Measurements from ENCODE around the gene BCAN.

Gene BCAN

DNA sequence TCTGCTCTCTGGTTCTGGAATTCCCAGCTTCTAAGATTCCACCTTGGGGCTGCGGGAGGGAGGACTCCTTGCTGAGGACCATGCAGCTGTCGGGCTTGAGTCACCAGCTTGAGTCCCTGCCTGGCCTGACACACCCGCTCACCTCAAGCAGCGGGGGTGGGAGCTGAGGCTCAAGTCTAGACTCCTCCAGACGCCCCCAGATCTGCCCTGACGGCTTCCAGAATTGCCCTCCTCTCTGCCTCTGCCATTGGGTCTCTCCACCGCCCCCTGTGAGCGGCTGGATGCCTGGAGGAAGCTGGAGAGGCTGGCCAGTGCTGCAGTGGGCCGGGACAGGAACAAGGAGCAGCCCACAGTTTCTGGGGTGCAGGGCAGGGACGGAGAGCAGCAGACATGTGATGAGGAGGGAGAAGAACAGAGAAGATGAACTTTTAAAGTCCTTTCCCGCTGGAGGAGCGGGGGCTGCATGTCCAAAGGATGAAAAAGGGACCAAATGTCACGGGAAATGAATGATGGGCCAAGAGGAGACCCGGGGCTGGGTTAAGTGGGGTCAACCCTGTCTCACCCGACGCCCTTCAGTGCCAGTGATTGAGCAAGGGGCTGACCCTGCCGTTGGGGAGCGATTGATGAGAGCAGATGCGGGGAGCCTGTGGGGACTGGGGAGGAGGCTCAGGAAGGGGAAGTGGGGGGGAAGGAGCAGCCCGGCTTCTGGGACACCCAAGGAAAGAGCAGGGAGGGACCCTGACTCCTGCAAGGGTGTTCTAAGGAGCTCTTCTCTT is 49.9 kb downstream of the BCAN start:
- Histone ChIP-seq H2BK15ac (ENCODE audit: low read depth, poor library complexity, severe bottlenecking) (no peak overlapping the region), H4K91ac (ENCODE audit: low read length) (no peak overlapping the region), H3K4me1 (ENCODE audit: control insufficient read depth, insufficient read depth, low read depth, low read length) (peaks cover 42% of the 10 kb centered on the region), H3K9ac (ENCODE audit: low read length) (peak overlapping the region; percentile 22), H3K27ac (ENCODE audit: low read length, poor library complexity, severe bottlenecking) (no peak overlapping the region), H2BK5ac (ENCODE audit: low read depth, low read length, poor library complexity, severe bottlenecking) (no peak overlapping the region), H3K9me3 (ENCODE audit: control insufficient read depth, low read length) (no peaks in the 10 kb centered on the region), H3K36me3 (ENCODE audit: control insufficient read depth in 1 of 2, insufficient read depth in 2 of 2, low read depth in 1 of 2, low read length in 2 of 2) (no peaks in the 10 kb centered on the region), H3K4me3 (ENCODE audit: insufficient read depth in 1 of 2, low read depth in 1 of 2, low read length in 2 of 2) (peak overlapping the region in 1 of 2 experiments; percentile 3), H3K4me2 (ENCODE audit: low read length, poor library complexity, severe bottlenecking) (peak overlapping the region; percentile 10), H3K14ac (ENCODE audit: low read length in 2 of 2) (no peak overlapping the region), H3K79me1 (replicated peaks; ENCODE audit: low read length, poor library complexity, severe bottlenecking) (no peaks in the 10 kb centered on the region), H2AK5ac (ENCODE audit: low read length, severe bottlenecking) (no peak overlapping the region), H3K23ac (ENCODE audit: low read length in 2 of 2) (peak overlapping the region in 1 of 2 experiments; percentile 42), H4K8ac (ENCODE audit: low read length) (no peak overlapping the region), H3K4ac (ENCODE audit: low read depth in 1 of 2, low read length in 2 of 2) (peak overlapping the region in 1 of 2 experiments; percentile 16), H2AFZ (ENCODE audit: low read depth, low read length) (no peak overlapping the region), H2BK12ac (ENCODE audit: low read length in 2 of 2) (no peak overlapping the region), H2BK120ac (ENCODE audit: low read depth, low read length) (no peak overlapping the region), H3K18ac (ENCODE audit: low read depth in 1 of 2, low read length in 2 of 2) (peak overlapping the region in 1 of 2 experiments; percentile 10), H3K27me3 (ENCODE audit: control insufficient read depth in 1 of 2, insufficient read depth in 1 of 2, low read length in 2 of 2) (peaks cover 0 to 42% of the 10 kb centered on the region in 2 experiments)
- 5% methylated on average over 17 of the region's 20 CpGs for WGBS
- DNase-seq: peak; percentile 50

DNA sequence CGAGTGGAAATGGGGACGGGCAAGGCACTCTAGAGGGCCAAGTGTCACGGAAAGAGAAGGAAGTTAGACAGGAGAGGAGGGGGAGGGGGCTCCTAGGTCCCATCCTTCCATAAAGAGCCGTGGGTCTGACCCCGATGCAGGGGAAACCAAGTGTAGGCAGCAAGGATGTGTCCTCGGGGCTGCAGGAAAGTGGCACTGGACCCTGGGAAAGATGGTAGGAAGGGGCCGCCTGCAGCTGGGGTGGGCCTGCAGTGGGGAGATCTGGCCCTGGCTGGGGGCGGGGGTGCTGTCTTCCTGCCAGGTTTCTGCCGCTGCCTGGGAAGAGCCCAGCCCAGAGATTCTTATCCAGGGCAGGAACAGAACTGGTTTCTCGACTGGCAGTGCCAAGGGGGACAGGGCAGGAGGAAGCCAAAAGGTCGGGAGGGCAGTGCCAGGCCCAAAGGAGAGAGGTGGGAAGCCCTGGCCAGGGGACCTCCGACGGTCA is 50.6 kb downstream of the BCAN start:
- no peak overlapping the region for H3K23ac ChIP-seq (ENCODE audit: low read length in 2 of 2)
- peak overlapping the region; percentile 1 for H4K91ac ChIP-seq (ENCODE audit: low read length)
- H3K9ac ChIP-seq (ENCODE audit: low read length): peak overlapping the region; percentile 22
- no peak overlapping the region for H3K27ac ChIP-seq (ENCODE audit: low read length, poor library complexity, severe bottlenecking)
- H2BK15ac ChIP-seq (ENCODE audit: low read depth, poor library complexity, severe bottlenecking): no peak overlapping the region
- no peak overlapping the region for H3K14ac ChIP-seq (ENCODE audit: low read length in 2 of 2)
- no peak overlapping the region for H2AK5ac ChIP-seq (ENCODE audit: low read length, severe bottlenecking)
- H4K8ac ChIP-seq (ENCODE audit: low read length): peak overlapping the region; percentile 55
- peak overlapping the region in 1 of 2 experiments; percentile 28 for H3K18ac ChIP-seq (ENCODE audit: low read depth in 1 of 2, low read length in 2 of 2)
- H2AFZ ChIP-seq (ENCODE audit: low read depth, low read length): no peak overlapping the region
- no peak overlapping the region for H3K4me3 ChIP-seq (ENCODE audit: insufficient read depth in 1 of 2, low read depth in 1 of 2, low read length in 2 of 2)
- H2BK12ac ChIP-seq (ENCODE audit: low read length in 2 of 2): peak overlapping the region; percentile 29 to 41
- H3K4me2 ChIP-seq (ENCODE audit: low read length, poor library complexity, severe bottlenecking): no peak overlapping the region
- H2BK5ac ChIP-seq (ENCODE audit: low read depth, low read length, poor library complexity, severe bottlenecking): no peak overlapping the region
- H3K9me3 ChIP-seq (ENCODE audit: control insufficient read depth, low read length): no peaks in the 10 kb centered on the region
- H3K27me3 ChIP-seq (ENCODE audit: control insufficient read depth in 1 of 2, insufficient read depth in 1 of 2, low read length in 2 of 2): peaks cover 0 to 42% of the 10 kb centered on the region in 2 experiments
- 5% methylated on average over 11 of the region's 13 CpGs for WGBS
- H3K79me1 ChIP-seq (replicated peaks; ENCODE audit: low read length, poor library complexity, severe bottlenecking): no peaks in the 10 kb centered on the region
- H3K4me1 ChIP-seq (ENCODE audit: control insufficient read depth, insufficient read depth, low read depth, low read length): peaks cover 46% of the 10 kb centered on the region
- no peak for DNase-seq
- H3K4ac ChIP-seq (ENCODE audit: low read depth in 1 of 2, low read length in 2 of 2): peak overlapping the region in 1 of 2 experiments; percentile 32
- no peak overlapping the region for H2BK120ac ChIP-seq (ENCODE audit: low read depth, low read length)
- H3K36me3 ChIP-seq (ENCODE audit: control insufficient read depth in 1 of 2, insufficient read depth in 2 of 2, low read depth in 1 of 2, low read length in 2 of 2): no peaks in the 10 kb centered on the region

DNA sequence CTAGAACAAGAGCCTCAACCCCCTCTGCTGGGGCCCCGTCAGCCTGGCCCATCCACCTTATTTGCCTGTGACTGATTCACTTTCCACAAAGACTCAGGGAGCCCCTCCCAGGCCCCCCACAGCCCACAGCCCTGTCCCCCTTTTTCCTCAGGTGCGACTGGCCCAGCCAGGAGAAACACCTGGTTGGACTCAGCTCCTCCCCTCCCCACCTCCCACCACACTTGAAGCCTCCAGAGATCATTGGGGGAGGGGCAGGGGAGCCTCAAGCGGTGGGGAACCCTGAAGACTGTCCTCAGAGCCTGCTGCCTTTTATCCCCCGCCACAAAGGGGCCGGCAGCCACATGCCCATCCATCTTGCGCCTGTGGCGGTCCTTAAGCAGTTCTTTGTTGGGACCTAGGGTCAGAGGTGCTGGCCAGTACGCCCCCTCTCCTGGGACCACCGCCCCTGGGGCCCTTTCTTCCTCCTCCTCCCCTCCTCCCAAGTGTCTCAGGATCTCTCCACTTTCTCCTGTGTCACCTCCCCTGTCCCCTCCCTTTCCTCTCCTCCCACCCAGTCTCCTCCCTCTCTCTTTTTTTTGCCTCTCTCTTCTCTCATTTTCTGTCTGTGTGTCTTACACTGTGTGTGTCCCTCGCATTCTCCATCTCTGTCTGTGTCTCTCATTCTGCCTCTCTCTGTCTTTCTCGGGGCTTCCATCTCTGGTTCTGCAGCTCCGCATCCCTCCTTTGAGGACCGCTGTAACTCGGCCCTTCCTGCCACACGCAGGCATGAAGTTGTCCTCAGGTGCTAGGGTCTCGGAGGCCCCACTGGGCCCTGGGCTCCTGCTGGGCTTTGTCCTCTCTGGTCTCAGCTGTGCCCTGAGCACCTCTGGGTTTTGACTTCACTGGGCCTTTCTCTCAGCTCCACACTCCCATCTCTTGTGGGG is 51.3 kb downstream of the BCAN start:
- H3K4me2 ChIP-seq (ENCODE audit: low read length, poor library complexity, severe bottlenecking): peak overlapping the region; percentile 30
- H2AK5ac ChIP-seq (ENCODE audit: low read length, severe bottlenecking): no peak overlapping the region
- H2BK15ac ChIP-seq (ENCODE audit: low read depth, poor library complexity, severe bottlenecking): peak overlapping the region; percentile 9
- H3K23ac ChIP-seq (ENCODE audit: low read length in 2 of 2): no peak overlapping the region
- no peak overlapping the region for H2BK5ac ChIP-seq (ENCODE audit: low read depth, low read length, poor library complexity, severe bottlenecking)
- H3K14ac ChIP-seq (ENCODE audit: low read length in 2 of 2): no peak overlapping the region
- peak overlapping the region; percentile 94 for H4K8ac ChIP-seq (ENCODE audit: low read length)
- peak overlapping the region; percentile 11 for H2BK120ac ChIP-seq (ENCODE audit: low read depth, low read length)
- no peaks in the 10 kb centered on the region for H3K79me1 ChIP-seq (replicated peaks; ENCODE audit: low read length, poor library complexity, severe bottlenecking)
- H4K91ac ChIP-seq (ENCODE audit: low read length): peak overlapping the region; percentile 37
- peaks cover 0 to 42% of the 10 kb centered on the region in 2 experiments for H3K27me3 ChIP-seq (ENCODE audit: control insufficient read depth in 1 of 2, insufficient read depth in 1 of 2, low read length in 2 of 2)
- H3K9ac ChIP-seq (ENCODE audit: low read length): no peak overlapping the region
- H3K4me1 ChIP-seq (ENCODE audit: control insufficient read depth, insufficient read depth, low read depth, low read length): peaks cover 48% of the 10 kb centered on the region
- H3K4me3 ChIP-seq (ENCODE audit: insufficient read depth in 1 of 2, low read depth in 1 of 2, low read length in 2 of 2): no peak overlapping the region
- H3K36me3 ChIP-seq (ENCODE audit: control insufficient read depth in 1 of 2, insufficient read depth in 2 of 2, low read depth in 1 of 2, low read length in 2 of 2): peaks cover 0 to 4% of the 10 kb centered on the region in 2 experiments
- peak overlapping the region; percentile 29 to 46 for H2BK12ac ChIP-seq (ENCODE audit: low read length in 2 of 2)
- 29% methylated on average over 16 of the region's 16 CpGs for WGBS
- H3K27ac ChIP-seq (ENCODE audit: low read length, poor library complexity, severe bottlenecking): no peak overlapping the region
- H3K9me3 ChIP-seq (ENCODE audit: control insufficient read depth, low read length): no peaks in the 10 kb centered on the region
- peak overlapping the region; percentile 37 to 61 for H3K18ac ChIP-seq (ENCODE audit: low read depth in 1 of 2, low read length in 2 of 2)
- peak overlapping the region in 1 of 2 experiments; percentile 32 for H3K4ac ChIP-seq (ENCODE audit: low read depth in 1 of 2, low read length in 2 of 2)
- no peak overlapping the region for H2AFZ ChIP-seq (ENCODE audit: low read depth, low read length)
- DNase-seq: no peak
